ENCODE results near the gene UNC93A.
"Not testable (repeated sequence)": the region's sequence is repeated elsewhere in the genome, so short reads cannot be mapped to it uniquely, and the experiment has no call there.

DNA sequence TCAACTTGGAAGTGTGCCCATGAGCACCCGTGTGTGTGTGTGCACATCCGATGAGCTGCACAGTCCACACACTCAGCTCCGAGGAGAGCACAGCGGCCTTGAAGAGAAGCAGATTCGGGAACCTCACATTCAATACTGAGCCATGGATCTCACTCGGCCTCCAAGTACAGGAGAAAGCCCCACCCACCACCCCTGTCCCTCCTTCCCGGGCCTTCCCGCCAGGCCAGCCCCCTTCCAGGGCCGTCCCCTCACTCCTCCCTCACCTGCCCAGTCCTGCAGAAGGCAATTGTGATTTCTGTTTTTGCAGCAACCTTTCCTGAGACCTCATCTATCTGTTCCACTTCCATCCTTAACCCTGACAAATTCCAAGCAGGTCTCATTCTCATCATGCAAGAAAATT is 30.1 kb downstream of the UNC93A start:
- not testable (repeated sequence) for TF ChIP-seq POLR2A (IDR thresholded peaks at IDR 0.05; ENCODE audit: low read depth); EP300 (IDR thresholded peaks at IDR 0.05); POLR2AphosphoS5 (IDR thresholded peaks at IDR 0.05)
- TF ChIP-seq, protein P1, sequence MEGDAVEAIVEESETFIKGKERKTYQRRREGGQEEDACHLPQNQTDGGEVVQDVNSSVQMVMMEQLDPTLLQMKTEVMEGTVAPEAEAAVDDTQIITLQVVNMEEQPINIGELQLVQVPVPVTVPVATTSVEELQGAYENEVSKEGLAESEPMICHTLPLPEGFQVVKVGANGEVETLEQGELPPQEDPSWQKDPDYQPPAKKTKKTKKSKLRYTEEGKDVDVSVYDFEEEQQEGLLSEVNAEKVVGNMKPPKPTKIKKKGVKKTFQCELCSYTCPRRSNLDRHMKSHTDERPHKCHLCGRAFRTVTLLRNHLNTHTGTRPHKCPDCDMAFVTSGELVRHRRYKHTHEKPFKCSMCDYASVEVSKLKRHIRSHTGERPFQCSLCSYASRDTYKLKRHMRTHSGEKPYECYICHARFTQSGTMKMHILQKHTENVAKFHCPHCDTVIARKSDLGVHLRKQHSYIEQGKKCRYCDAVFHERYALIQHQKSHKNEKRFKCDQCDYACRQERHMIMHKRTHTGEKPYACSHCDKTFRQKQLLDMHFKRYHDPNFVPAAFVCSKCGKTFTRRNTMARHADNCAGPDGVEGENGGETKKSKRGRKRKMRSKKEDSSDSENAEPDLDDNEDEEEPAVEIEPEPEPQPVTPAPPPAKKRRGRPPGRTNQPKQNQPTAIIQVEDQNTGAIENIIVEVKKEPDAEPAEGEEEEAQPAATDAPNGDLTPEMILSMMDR (IDR thresholded peaks at IDR 0.05), result not testable (repeated sequence)
